Right lobe of liver (tissue), 4 donors: ENCODE results near the gene TXN2.

Source experiments
- CTCF ChIP-seq, 4 donors: fragments of 200-600 bp in 3 of 4; fragments of 450-650 bp in 1 of 4; IDR thresholded peaks; one replicate each; pipeline versions ENCODE4 v1.5.1 to v1.8.0; 2016 to 2022; ENCODE audit warnings: antibody characterized with exemption in 4 of 4, mild to moderate bottlenecking in 2 of 4
- POLR2A ChIP-seq: fragments of 450-650 bp; IDR thresholded peaks from one replicate; pipeline ENCODE4 v1.6.1; 2017; ENCODE audit warnings: antibody characterized with exemption, mild to moderate bottlenecking
- donor health status: DM: no; HTN: no; CAD: no.
- donor health status: DM: no; HTN: no; CAD: no.
- donor health status: DM: no; HTN: yes; CAD: no.

- no peak for TF ChIP-seq CTCF (IDR thresholded peaks at IDR 0.05)
- TF ChIP-seq POLR2A, result no peak
Measured at GRCh38 chr22:36456464-36456845, 25.0 kb downstream of the TXN2 start.
